Keratinocyte (primary cell): ENCODE measurements around the gene TCF19. TPM values are rescaled to one million over a fixed set of nuclear protein-coding genes. Genes with fewer than 3 reads are reported as not detected.

Experiments
- DNase-seq: peaks from one replicate; pipeline ENCODE4 v3.0.0-alpha.2; 2011; ENCODE audit warnings: low read depth, missing footprints, low spot score
- FAIRE-seq: peaks from 2 replicates; lab custom pipeline; 2011; peaks lifted over from hg19 to GRCh38; lab: Jason Lieb, UNC
- H2AFZ ChIP-seq: 2 replicates; pipeline ENCODE4 v1.6.0; 2012; ENCODE audit warnings: low read length, control low read depth, inconsistent platforms; ENCODE audit not compliant: control insufficient read depth
- H3K27ac ChIP-seq: 2 replicates; pipeline ENCODE4 v1.5.1; 2011; ENCODE audit warnings: low read length; ENCODE audit not compliant: control insufficient read depth, insufficient read depth
- H3K27me3 ChIP-seq: 3 replicates; pipeline ENCODE4 v1.6.0; 2011; ENCODE audit warnings: low read length; ENCODE audit not compliant: control insufficient read depth, insufficient read depth; ENCODE audit errors: extremely low read depth
- H3K36me3 ChIP-seq, 2 experiments: 2 replicates in 1 of 2; 3 replicates in 1 of 2; pipeline ENCODE4 v1.5.1; 2011; ENCODE audit warnings: low read length in 2 of 2, mild to moderate bottlenecking in 1 of 2; ENCODE audit not compliant: control insufficient read depth in 2 of 2, insufficient read depth in 2 of 2; ENCODE audit errors: extremely low read depth in 1 of 2
- H3K4me1 ChIP-seq: 3 replicates; pipeline ENCODE4 v1.5.1; 2011; ENCODE audit warnings: low read length; ENCODE audit not compliant: control insufficient read depth, insufficient read depth; ENCODE audit errors: extremely low read depth
- H3K4me2 ChIP-seq: 3 replicates; pipeline ENCODE4 v1.6.0; 2011; ENCODE audit warnings: low read depth, low read length; ENCODE audit not compliant: control insufficient read depth, insufficient read depth; ENCODE audit errors: extremely low read depth
- H3K4me3 ChIP-seq, 3 experiments: fragments of 200-600 bp in 1 of 3; sonication (generic) in 1 of 3; 2 replicates in 2 of 3; 3 replicates in 1 of 3; pipeline ENCODE4 v1.5.1; 2011 to 2016; ENCODE audit warnings: low read length in 3 of 3, mild to moderate bottlenecking in 3 of 3, control low read depth in 2 of 3, inconsistent platforms in 1 of 3, low read depth in 1 of 3, mixed read lengths in 1 of 3, mixed run types in 1 of 3, moderate library complexity in 1 of 3; ENCODE audit not compliant: control insufficient read depth in 2 of 3, insufficient read depth in 2 of 3; ENCODE audit errors: extremely low read depth in 1 of 3
- H3K79me2 ChIP-seq: 2 replicates; pipeline ENCODE4 v1.6.0; 2012; ENCODE audit warnings: low read length; ENCODE audit not compliant: control insufficient read depth, insufficient read depth
- H3K9ac ChIP-seq: 3 replicates; pipeline ENCODE4 v1.6.0; 2011; ENCODE audit warnings: low read length; ENCODE audit not compliant: control insufficient read depth, insufficient read depth; ENCODE audit errors: extremely low read depth
- H3K9me1 ChIP-seq: 3 replicates; pipeline ENCODE4 v1.6.0; 2011; ENCODE audit warnings: low read length; ENCODE audit not compliant: control insufficient read depth, insufficient read depth; ENCODE audit errors: extremely low read depth
- H3K9me3 ChIP-seq: 2 replicates; pipeline ENCODE4 v1.5.1; 2012; ENCODE audit warnings: low read depth, low read length; ENCODE audit not compliant: control insufficient read depth
- H4K20me1 ChIP-seq: 3 replicates; pipeline ENCODE4 v1.6.0; 2011; ENCODE audit warnings: low read length; ENCODE audit not compliant: control insufficient read depth, insufficient read depth; ENCODE audit errors: extremely low read depth
- CTCF ChIP-seq, 3 experiments: IDR thresholded peaks in 1 of 3; conservative IDR thresholded peaks in 1 of 3; optimal IDR thresholded peaks in 1 of 3; 2 replicates in 2 of 3; 3 replicates in 1 of 3; pipeline versions ENCODE3 to v1.5.1; 2011; ENCODE audit warnings: low read length in 3 of 3, mild to moderate bottlenecking in 3 of 3, moderate library complexity in 2 of 3, control low read depth in 1 of 3, inconsistent platforms in 1 of 3; ENCODE audit not compliant: insufficient read depth in 2 of 3; ENCODE audit errors: extremely low read depth in 1 of 3
- EZH2 ChIP-seq: IDR thresholded peaks from one replicate; pipeline ENCODE4 v1.6.1; 2012; ENCODE audit warnings: inconsistent platforms, mild to moderate bottlenecking, low read length, moderate library complexity
- dilution Hi-C: fragments of 300-500 bp; cut with MboI; formaldehyde crosslinking; loops from one replicate; pipeline ENCODE4 v1.7.0; 2020; ENCODE audit warnings: low sequenced_read_pairs; ENCODE audit not compliant: extremely low pct_ligation_motif_present
- polyA plus RNA-seq, 5 experiments: library from polyadenylated mRNA; depleted of rRNA in 3 of 5; stranded (reverse) in 3 of 5; stranded (forward) in 1 of 5; unstranded in 1 of 5; fragments of >200 nt; gene quantifications; 1 replicate in 1 of 5; 2 replicates in 3 of 5; 3 replicates in 1 of 5; pipeline versions ENCODE4 v1.2.1 to v1.2.3, GENCODE V29; 2011 to 2012; ENCODE audit warnings: missing spikeins in 2 of 5, low read depth in 1 of 5, low replicate concordance in 1 of 5

Gene TCF19
- polyA plus RNA-seq, 1 donor (not counting 4 experiments of a cell fraction or from before 2014, with no cell fraction given): 7.4 TPM

GRCh38 chr6:31122791-31123706 is 35.3 kb upstream of the TCF19 start:
- dilution Hi-C loops: no loop called here
- DNase-seq: no peak
- TF ChIP-seq CTCF (optimal IDR thresholded peaks at IDR 0.05 in 1 of 3, IDR thresholded peaks at IDR 0.05 in 1 of 3, conservative IDR thresholded peaks at IDR 0.05 in 1 of 3; ENCODE audit: extremely low read depth in 1 of 3, insufficient read depth in 2 of 3, low read length in 3 of 3) (no peak), EZH2 (no peak)
- Histone ChIP-seq H3K9ac (peak overlapping the region; percentile 9), H3K27ac (peak overlapping the region; percentile 3), H3K36me3 (peaks cover 11% of the 10 kb centered on the region in 2 experiments), H4K20me1 (no peaks in the 10 kb centered on the region), H3K4me1 (peaks cover 36% of the 10 kb centered on the region), H3K79me2 (peaks cover 8% of the 10 kb centered on the region), H3K9me3 (no peaks in the 10 kb centered on the region), H3K27me3 (no peaks in the 10 kb centered on the region), H3K4me2 (no peak overlapping the region), H3K4me3 (no peak overlapping the region), H2AFZ (no peak overlapping the region), H3K9me1 (no peaks in the 10 kb centered on the region)
- no peak for FAIRE-seq

GRCh38 chr6:31125162-31125561 is 33.2 kb upstream of the TCF19 start:
- Histone ChIP-seq H3K9me3 (no peaks in the 10 kb centered on the region), H3K36me3 (peaks cover 5 to 8% of the 10 kb centered on the region in 2 experiments), H3K27me3 (no peaks in the 10 kb centered on the region), H3K4me2 (peak overlapping the region; percentile 63), H2AFZ (no peak overlapping the region), H3K79me2 (no peaks in the 10 kb centered on the region), H3K27ac (peak overlapping the region; percentile 34), H3K4me1 (peaks cover 36% of the 10 kb centered on the region), H3K4me3 (peak overlapping the region in 1 of 3 experiments; percentile 38), H3K9me1 (no peaks in the 10 kb centered on the region), H4K20me1 (no peaks in the 10 kb centered on the region), H3K9ac (peak overlapping the region; percentile 63)
- peak; percentile 90 for FAIRE-seq
- DNase-seq: peak; percentile 73
- TF ChIP-seq CTCF (optimal IDR thresholded peaks at IDR 0.05 in 1 of 3, IDR thresholded peaks at IDR 0.05 in 1 of 3, conservative IDR thresholded peaks at IDR 0.05 in 1 of 3; ENCODE audit: extremely low read depth in 1 of 3, insufficient read depth in 2 of 3, low read length in 3 of 3): no peak
- dilution Hi-C loops: no loop called here
